DMS 273 (cell line): ENCODE data around the gene FRY.

Experiments
- DNase-seq: peaks from one replicate; lab custom pipeline; 2025; ENCODE audit not compliant: unreplicated experiment; lab: John Stamatoyannopoulos, UW

FRY gene

DNA sequence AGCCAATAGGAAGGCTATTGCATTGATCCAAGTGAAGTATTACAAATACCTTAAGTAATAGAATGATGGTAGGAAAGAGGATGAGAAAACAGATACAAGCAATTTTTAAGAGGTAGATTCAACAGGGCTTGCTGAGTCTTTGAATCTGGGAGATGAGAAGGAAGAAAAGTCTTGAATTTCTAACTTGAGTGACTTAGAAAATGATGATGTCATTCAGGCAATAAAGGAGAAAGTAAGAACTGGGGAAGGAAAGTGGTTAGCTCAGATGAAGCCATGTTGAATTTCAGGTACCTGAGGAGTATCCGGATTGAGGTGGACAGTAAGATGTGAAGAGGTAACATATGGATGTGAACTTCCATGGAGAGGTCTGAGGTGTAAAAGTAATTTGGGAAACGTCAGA, 15.5 kb upstream of the FRY start:
- DNase-seq: no peak

DNA sequence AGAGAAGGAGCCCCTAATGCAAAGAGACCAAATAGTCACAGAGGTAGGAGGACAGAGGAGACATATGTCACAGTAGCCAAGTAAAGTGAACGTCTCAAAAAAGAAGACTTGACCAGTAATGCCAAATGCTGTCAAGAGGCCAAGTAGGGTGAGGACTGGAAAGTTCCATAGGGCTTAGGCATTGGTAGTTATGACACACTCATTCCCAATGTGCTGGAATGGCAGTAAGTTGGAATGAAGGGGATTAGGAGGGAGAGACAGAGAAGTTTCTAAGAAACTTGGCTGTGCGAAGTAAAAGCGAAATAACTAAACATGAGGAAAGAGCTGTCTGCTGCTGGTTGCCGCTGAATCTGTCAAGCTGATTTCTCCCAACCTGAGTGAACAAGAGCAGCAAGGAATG, 14.9 kb upstream of the FRY start:
- DNase-seq: no peak

DNA sequence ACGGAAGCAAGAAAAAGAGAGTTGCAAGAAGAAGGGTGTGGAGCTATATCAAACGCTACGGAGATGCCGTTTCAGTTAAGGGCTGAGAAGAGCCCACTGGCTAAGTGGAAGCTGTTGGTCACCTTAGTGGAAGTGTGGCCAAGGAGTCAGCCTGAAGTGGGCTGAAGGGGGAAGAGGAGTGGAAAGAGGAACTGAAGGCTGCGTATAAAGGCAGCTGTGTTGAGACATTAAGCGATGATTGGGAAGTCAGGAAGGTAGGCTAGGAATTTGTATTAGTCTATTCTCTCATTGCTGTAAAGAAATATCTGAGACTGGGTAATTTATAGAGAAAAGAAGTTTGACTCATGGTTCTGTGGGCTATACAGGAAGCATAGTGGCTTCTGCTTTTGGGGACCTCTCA, 14.1 kb upstream of the FRY start:
- no peak for DNase-seq

DNA sequence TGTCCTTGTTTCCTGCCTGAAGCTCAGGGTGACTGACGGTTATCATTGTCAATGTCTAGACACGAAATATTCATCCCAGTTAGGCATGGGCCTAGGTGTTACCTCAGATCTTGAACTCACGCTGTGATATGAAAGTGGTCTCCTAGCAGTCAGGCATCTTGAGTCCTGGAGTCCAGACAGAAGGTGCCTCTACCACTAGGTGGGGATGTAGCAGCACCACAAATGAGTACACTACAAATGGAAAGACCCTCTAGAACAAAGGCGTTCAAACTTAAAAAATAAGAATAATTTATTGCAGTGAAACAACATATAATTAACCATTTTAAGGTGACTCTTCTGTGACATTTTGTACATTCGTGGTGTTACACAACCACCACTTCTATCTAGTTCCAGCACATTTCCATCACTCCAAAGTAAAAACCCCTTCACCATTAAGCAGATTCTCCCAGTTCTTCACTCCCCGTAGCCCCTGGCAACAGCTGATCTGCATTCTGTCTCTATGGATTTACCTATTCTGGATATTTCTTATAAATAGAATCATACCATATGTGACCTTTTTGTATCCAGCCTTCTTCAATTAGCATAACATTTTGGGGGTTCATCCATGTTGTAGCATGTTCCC, 11.9 kb upstream of the FRY start:
- peak; percentile 42 for DNase-seq

DNA sequence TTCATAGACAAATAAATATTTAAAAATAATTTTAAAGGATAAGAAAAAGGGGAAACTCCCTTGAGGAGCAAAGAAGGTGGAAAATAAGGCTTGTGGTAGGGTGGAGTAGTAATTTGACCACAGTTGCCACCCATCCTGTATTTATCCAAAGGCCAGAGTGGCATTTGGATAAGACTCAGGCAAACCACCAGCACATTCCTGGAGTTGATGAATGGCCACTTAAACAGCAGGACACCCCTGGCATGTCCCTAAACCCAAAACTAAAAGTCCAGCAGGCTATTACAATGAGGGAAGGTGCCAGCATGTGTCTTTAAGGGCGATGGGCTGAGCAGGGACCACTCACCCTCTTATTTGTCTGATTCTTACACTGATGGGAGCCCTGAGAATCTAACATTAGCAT, 9.8 kb upstream of the FRY start:
- no peak for DNase-seq

DNA sequence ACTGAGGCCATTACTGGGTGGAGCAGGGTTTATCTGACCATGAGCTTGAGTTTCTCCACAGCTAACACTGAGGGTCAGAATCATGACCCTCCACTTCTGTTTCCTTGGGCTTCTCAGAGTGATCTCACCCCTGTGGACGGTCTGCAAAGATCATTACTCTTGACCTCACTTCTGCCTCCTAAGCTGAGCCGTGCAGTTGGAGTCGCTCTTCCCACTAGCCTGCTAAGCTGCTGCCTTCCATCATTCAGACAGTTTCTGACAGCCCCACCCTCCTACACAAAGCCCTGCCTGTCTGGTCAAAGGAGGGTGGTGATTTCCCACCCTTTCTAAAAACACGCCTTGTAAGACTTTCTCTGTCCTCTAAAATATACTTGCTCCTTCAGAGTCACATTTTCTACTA, 9.3 kb upstream of the FRY start:
- DNase-seq: no peak

DNA sequence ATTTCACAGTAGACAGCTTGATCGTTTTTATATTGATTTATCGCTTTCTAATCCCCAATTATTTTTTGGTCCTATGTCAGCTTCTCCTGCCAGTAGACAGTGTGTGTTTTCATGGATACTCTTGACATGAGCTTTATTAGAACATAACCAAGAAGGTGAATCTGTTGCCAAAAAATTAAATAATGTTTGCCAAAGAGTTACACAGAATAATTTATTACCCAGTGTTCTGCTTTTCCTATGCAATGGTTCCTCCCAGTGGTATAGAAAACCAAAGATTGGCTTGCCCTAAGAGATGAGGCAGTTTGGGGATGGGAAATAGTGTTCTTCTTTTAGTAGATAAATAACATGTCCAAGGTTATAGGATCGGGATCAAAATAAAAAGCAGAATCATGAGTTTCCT, 8.5 kb upstream of the FRY start:
- DNase-seq: no peak

DNA sequence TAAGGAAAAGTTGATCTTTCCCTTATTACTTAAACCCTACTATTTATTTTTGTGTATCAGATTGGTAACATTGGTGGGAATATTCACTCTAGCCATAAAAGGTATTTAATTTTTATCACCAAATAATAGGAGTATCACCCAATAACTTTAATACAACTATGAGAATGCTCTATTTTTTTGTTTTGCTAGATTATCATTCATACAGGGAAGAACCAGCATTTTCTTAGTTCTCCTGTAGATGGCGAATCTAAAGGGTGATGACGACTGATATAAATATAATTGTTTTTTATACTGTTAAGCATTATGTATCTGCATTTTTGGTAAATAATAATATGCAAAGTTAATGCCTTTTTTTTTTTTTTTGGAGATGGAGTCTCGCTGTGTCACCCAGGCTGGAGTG, 7.9 kb upstream of the FRY start:
- DNase-seq: no peak

DNA sequence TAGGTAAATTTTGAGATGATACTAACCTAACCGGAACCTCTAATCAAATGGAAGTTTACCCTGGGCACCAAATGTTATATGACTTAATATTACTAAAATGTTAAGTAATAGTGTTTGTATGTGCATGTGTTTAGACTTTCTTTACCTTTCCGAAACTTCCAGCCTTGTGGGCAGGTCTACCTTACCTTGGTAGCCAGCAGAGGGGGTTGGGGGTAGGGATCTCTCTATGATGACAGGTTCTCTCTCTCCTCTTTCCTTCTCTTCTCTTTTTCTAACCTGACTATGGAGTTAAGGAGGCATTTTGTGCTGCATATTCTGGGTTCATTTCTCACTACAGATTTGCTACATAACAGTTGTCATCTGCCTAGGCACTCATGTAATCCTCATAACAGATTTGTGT, 6.8 kb upstream of the FRY start:
- no peak for DNase-seq

DNA sequence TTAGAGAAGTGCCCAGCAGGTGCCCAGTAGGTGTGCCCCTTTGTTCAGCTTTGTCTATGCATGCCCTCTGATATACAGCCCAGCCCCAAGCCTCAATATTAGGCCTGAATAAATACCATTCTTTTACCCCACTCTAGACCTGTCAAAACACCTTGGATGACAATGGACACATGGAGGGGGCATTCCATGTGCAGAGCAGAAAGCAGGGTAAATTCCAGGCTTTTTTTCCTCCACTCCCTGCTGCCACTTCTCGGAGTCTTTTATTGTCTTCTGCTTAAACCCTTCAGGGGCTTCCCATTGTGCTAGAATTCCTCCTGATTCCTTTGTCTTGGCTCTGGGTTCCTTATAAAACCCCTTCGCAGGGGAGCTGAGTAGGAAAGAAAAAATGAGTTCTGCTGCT, 5.8 kb upstream of the FRY start:
- DNase-seq: no peak

DNA sequence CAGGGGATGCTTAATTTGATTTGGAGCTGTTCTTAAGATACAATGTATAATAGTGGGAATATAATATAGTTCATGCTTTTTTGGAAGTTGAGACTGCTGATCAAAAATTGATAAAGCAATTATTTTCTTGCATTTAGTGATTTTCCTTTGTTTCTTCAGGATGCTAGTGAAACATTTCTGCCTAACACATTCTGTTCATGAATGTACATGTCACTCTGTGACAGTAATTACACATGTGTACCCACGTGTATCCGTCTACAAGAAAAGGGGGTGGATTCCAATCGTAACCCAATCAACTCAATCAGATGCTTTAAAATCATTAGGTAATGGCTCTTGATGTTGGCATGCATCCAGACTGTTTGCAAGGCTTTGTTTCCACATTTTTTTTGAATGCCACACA, 5.0 kb upstream of the FRY start:
- DNase-seq: no peak

DNA sequence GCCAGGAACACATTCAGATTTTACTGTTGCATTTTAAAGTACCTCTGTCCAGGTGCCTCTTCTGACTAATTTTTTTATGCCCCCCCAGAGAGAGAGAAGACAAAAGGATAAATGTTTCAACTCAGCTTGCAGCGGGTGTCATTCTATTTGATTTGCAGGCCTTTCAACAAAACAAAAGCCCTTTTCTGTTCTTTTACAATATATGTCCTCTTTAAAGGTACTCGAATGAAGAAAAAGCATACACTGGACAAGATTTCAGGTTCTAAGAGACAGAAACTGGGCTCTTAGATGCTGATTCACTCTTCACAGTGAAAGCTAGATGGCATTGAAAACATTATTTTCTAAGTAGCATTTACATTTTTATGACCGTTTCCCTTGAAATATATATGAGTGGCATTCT, 2.9 kb upstream of the FRY start:
- no peak for DNase-seq

DNA sequence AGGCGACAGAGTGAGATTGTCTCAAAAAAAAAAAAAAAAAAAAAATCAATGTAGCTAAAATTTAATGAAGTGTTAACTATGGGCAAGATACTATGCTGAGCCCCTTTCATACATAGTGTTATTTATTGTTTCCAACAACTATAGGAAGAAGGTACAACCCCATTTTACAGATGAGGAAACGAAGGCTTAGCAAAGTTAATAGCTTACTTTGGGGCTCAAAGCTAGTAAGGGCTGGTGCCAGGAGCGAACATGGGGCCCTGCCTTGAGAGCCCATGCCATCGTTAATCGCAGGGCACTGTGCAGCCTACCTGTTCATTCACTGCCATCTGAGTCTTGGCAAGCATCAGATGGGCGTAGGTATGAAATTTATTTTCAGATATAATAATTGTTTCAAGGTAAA, 1.9 kb upstream of the FRY start:
- DNase-seq: no peak

DNA sequence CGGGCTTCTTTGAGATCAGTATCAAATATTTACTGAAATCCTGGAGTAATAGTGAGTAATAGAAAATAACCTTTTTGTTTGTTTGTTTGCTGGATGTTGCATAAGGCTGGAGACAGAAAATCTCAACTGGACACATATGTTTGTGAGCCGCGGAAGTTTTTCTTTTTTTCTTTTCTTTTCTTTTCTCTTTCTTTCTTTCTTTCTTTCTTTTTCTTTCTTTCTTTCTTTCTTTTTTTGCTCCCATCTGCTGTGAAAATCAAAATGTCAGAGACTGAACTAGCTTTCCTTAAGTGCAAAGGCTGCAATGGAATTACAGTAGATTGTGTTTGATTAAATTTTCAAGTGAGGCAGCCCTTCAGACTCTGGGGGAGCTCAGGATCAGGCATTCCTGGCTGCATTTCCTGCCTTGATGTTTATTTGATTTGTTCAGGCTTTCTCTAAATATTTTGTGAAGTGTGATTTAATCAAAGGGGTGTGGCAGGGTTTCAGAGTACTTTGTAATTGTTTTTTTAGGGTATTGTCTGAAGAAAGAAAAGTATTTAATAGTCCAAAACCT, 319 bp downstream of the FRY start:
- DNase-seq: no peak

DNA sequence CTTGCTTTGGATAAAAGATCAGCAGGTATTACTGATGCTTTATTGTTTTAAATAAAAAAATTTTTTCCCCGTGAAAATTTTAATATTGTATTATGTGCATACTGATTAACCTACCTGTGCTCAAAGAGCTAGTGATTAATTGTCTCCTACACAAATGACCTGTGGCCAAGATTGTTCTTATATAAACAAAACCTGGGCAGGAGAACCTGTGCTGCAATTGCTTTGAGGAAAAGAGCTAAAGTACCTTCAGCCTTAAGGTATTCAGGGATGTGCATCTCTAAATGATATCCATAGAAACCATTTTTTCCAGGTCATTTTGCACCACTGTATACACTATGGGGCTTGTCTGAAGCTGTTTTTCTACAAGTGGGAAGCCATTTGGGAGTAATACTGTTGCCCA, 1.2 kb downstream of the FRY start:
- no peak for DNase-seq

DNA sequence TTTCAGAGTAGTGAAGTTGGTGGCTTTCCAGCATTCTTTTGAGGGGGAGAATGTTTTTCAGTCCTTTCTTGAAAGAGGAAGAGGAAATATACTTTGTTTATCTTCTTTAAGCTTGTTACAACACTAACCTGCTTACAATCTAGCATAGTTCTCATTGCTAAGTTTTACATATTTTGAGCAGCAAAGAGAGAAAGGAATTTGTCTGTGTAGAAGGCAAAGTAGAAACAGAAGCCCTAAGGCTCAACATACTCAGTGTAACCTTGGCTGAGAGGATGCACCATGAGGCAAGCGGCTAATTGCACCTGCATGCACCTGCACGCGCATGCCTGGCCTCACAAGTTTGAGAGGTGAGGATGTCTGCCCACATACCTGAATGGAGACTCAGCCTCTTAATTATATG, 2.2 kb downstream of the FRY start:
- DNase-seq: no peak

DNA sequence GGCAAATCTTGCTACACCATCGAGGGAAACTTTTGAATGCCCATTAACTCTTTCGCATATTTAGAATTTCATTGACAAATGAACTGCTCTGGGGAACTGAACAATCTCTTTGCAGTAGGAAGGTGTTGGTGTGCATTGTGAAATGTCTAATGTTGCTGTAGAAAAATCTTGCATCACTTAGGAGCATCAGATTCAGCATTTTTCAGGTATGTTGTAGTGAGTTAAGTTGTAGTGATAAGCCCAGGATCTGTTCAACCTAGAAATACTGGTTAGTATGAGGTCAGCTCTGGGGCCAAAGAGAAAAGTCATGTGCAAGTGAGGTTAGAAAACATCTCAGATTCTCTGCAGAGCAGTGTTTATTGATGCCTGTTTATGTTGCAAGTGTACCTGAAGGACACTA, 4.1 kb downstream of the FRY start:
- DNase-seq: no peak

DNA sequence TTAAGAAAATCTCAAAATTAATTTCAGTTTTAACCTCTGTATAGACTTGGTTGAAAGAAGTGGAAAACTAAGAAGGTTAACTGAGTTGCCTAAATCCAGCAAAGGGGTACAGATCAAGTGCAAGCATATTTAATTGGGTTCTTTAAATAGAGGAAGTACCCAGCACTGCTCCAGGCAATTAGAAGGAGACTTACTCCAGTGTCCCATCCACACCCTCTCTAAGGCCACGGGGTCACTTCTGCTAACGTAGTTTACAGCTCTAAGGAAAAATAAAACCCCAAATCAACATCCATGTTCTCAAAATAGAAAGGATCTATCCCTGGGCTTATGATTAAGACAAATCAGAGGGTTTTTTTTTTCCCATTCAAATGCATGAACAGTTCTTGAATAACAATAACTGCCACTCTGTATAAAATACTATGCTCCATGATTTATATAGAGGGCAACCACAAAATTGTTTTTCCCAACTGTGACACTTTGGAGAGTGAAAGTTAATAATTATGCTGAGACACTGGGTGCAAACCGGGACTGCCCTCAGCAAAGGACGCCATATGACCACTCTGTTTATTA, 4.6 kb downstream of the FRY start:
- DNase-seq: no peak

DNA sequence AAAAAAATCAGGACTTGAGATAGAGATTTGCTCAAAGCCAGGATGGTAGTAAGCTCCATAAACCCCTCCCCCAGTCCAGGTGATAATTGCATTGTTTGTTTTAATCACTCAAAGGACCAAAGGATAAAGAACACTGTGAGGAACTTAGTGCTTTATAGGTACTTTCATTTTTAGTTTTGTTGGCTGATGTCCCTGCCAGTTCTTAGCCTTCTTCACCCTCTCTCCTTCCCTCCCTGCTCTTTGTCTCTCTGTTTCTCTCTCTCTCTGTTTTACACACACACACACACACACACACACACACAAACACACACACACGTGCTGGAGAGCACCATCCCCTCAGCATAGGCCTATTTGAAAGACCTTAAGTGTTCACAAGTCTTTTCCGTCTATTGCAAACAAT, 5.2 kb downstream of the FRY start:
- no peak for DNase-seq

DNA sequence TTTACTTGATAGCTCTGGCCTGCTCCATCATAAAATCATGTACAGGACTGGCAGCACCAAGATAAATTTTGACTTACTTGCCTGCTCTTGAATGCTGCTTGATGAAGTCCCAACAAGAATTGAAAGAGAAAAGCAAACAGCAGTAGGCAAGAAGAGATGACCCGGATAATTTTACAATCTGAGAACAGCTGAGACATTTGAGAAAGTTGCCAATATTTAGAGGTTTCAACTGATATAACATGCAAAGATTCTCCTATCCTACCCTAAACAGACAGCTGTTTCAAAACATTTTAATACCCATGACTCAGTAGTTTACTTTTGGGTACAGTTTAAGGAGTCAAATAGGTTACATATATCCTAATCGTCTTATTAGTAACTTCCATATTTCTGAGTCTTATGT, 5.9 kb downstream of the FRY start:
- DNase-seq: no peak

DNA sequence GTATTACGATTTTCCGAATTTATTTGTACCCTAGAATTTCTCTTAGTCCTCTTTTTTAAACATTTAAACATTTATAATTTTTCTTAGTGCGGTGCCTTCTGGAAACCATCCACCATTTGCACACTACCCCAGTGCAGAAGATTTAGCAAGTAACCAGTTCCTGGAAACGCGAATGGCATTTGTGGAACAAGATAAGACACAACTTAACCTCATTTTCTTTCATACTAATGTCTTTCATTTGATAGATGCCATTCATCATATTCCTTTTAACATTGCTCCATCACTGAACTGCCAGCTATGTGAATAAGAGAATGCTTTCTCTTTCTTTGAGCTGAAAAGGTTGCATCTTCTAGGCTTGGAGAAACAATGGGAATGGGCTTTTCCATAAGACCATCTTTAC, 6.8 kb downstream of the FRY start:
- no peak for DNase-seq

DNA sequence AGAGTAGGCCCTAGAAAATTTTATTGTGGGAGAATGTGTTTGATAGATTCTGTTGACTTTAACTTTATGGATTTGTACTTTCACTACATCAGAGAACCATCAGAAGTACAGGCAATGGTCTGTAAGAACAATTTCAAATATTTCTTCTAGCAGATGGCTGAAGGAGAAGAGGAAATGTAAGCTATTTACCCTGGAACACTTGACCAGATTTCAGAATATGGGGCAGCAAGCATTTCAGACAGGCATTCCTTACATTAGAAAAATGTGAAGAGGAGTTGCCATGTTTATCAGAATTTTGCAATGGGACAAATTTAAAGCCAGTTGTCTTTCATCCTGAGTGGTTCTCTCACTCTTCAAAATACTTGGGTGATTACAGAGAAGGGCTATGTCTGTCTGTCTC, 7.5 kb downstream of the FRY start:
- DNase-seq: no peak

DNA sequence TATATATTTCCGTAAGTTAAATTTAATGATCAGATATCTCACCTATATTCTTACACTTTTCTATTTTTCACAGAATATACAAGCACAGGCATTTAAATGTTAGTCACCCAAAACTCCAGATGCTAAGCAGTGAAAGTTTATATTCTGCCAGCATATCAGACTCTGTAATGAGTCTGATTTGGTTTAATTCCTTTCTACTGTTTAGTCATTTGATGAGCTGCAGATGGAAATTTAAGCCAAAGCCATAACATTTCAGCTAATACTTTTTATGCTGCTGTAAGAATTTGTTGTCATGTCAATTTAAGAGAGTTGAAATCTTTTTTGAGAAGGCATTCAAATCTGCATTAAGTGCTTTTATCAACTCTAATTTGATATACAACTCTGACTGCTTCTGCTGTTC, 8.0 kb downstream of the FRY start:
- DNase-seq: no peak
